OCI-LY1 (cell line): Measurements from ENCODE around the gene NEK2.

Experiments used
- H2AFZ ChIP-seq: fragments of 200-600 bp; sonication (generic), shearing (Covaris generic); 2 replicates; pipeline ENCODE4 v1.6.0; 2014; ENCODE audit warnings: antibody characterized with exemption, mild to moderate bottlenecking, low read length
- H3F3A ChIP-seq: fragments of 200-600 bp; sonication (generic), shearing (Covaris generic); 2 replicates; pipeline ENCODE4 v1.6.0; 2014; ENCODE audit warnings: mild to moderate bottlenecking, antibody characterized with exemption, low read length, moderate library complexity; ENCODE audit not compliant: insufficient read depth
- H3K27ac ChIP-seq: fragments of 200-600 bp; sonication (generic); 2 replicates; pipeline ENCODE4 v1.5.1; 2014; ENCODE audit warnings: low read length, mixed run types, mild to moderate bottlenecking, low read depth; ENCODE audit not compliant: poor library complexity, severe bottlenecking
- H3K27me3 ChIP-seq: fragments of 200-600 bp; sonication (generic); 2 replicates; pipeline ENCODE4 v1.6.0; 2014; ENCODE audit warnings: antibody characterized with exemption, mild to moderate bottlenecking, low read length, moderate library complexity; ENCODE audit not compliant: insufficient read depth
- H3K36me3 ChIP-seq: fragments of 200-600 bp; sonication (generic); 2 replicates; pipeline ENCODE4 v1.6.1; 2014; ENCODE audit warnings: mild to moderate bottlenecking, antibody characterized with exemption, low read length, moderate library complexity, mixed read lengths; ENCODE audit not compliant: insufficient read depth
- H3K4me1 ChIP-seq: fragments of 200-600 bp; sonication (generic); 2 replicates; pipeline ENCODE4 v1.5.1; 2014; ENCODE audit warnings: mild to moderate bottlenecking, low read length, moderate library complexity; ENCODE audit not compliant: insufficient read depth, severe bottlenecking
- H3K4me2 ChIP-seq: fragments of 200-600 bp; sonication (generic), shearing (Covaris generic); 2 replicates; pipeline ENCODE4 v1.6.1; 2014; ENCODE audit warnings: low read length
- H3K4me3 ChIP-seq: fragments of 200-600 bp; sonication (generic); 2 replicates; pipeline ENCODE4 v1.5.1; 2014; ENCODE audit warnings: low read length, low read depth, mild to moderate bottlenecking, mixed read lengths; ENCODE audit not compliant: poor library complexity, severe bottlenecking
- H3K79me2 ChIP-seq: fragments of 200-600 bp; shearing (Covaris generic); 2 replicates; pipeline ENCODE4 v1.6.1; 2016; ENCODE audit warnings: mixed run types, low read length, mixed read lengths; ENCODE audit not compliant: insufficient read depth
- H3K9ac ChIP-seq: fragments of 200-600 bp; sonication (generic), shearing (Covaris generic); 2 replicates; pipeline ENCODE4 v1.6.1; 2014; ENCODE audit warnings: mild to moderate bottlenecking, low read length, mixed read lengths
- H3K9me2 ChIP-seq: fragments of 200-600 bp; sonication (generic), shearing (Covaris generic); 2 replicates; pipeline ENCODE4 v1.6.1; 2014; ENCODE audit warnings: low read depth, mild to moderate bottlenecking, low read length, mixed read lengths
- H3K9me3 ChIP-seq: fragments of 200-600 bp; shearing (Covaris generic); 2 replicates; pipeline ENCODE4 v1.6.1; 2014; ENCODE audit warnings: low read length, mixed read lengths
- H4K20me1 ChIP-seq: fragments of 200-600 bp; sonication (generic), shearing (Covaris generic); 2 replicates; pipeline ENCODE4 v1.6.0; 2016; ENCODE audit warnings: mild to moderate bottlenecking, low read length; ENCODE audit not compliant: insufficient read depth
- EZH2 ChIP-seq: fragments of 200-600 bp; sonication (generic), shearing (Covaris generic); IDR thresholded peaks from 2 replicates; pipeline ENCODE4 v1.8.0; 2017; ENCODE audit warnings: borderline replicate concordance, mixed run types, mild to moderate bottlenecking, antibody characterized with exemption, low read length, moderate library complexity, mixed read lengths
- TF ChIP-seq, protein P1 (sequence below): fragments of 200-600 bp; sonication (generic), shearing (Covaris generic); IDR thresholded peaks from 2 replicates; pipeline ENCODE4 v1.5.1; 2017; ENCODE audit warnings: mild to moderate bottlenecking, antibody characterized with exemption, low read length, moderate library complexity, mixed read lengths

Gene NEK2

DNA sequence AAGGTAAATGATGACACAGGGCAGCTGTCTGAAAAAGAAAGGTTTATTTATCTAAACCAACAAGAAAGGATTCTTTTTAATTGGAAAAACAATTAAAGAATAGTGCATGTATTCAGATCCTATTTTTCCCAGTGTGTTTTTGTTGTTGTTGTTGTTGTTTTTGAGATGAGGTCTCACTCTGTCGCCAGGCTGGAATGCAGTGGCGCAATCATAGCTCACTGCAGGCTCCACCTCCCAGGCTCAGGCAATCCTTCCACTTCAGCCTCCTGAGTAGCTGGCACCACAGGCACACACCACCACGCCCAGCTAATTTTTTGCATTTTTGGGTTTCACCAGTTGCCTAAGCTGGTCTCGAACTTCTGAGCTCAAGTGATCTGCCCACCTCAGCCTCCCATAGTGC is 22.1 kb downstream of the NEK2 start:
- Histone ChIP-seq H2AFZ (no peak overlapping the region), H3K9ac (no peak overlapping the region), H3K4me2 (no peak overlapping the region)

GRCh38 chr1:211652371-211652770 is 23.1 kb downstream of the NEK2 start:
- H3F3A ChIP-seq = no peaks in the 10 kb centered on the region
- H3K9ac ChIP-seq = no peak overlapping the region
- H3K4me2 ChIP-seq = no peak overlapping the region
- TF ChIP-seq EZH2 = no peak
- TF ChIP-seq, protein P1, sequence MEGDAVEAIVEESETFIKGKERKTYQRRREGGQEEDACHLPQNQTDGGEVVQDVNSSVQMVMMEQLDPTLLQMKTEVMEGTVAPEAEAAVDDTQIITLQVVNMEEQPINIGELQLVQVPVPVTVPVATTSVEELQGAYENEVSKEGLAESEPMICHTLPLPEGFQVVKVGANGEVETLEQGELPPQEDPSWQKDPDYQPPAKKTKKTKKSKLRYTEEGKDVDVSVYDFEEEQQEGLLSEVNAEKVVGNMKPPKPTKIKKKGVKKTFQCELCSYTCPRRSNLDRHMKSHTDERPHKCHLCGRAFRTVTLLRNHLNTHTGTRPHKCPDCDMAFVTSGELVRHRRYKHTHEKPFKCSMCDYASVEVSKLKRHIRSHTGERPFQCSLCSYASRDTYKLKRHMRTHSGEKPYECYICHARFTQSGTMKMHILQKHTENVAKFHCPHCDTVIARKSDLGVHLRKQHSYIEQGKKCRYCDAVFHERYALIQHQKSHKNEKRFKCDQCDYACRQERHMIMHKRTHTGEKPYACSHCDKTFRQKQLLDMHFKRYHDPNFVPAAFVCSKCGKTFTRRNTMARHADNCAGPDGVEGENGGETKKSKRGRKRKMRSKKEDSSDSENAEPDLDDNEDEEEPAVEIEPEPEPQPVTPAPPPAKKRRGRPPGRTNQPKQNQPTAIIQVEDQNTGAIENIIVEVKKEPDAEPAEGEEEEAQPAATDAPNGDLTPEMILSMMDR = no peak
- no peak overlapping the region for H2AFZ ChIP-seq
- no peaks in the 10 kb centered on the region for H4K20me1 ChIP-seq
- H3K4me3 ChIP-seq = no peak overlapping the region
- H3K9me3 ChIP-seq = no peaks in the 10 kb centered on the region
- H3K27ac ChIP-seq = no peak overlapping the region
- no peaks in the 10 kb centered on the region for H3K9me2 ChIP-seq
- H3K4me1 ChIP-seq = no peaks in the 10 kb centered on the region
- no peaks in the 10 kb centered on the region for H3K27me3 ChIP-seq
- no peaks in the 10 kb centered on the region for H3K36me3 ChIP-seq
- H3K79me2 ChIP-seq = no peaks in the 10 kb centered on the region

More for the DNA sequence above, 22.1 kb downstream of the NEK2 start:
- Histone ChIP-seq H3K4me1 (no peaks in the 10 kb centered on the region), H3K9me3 (no peaks in the 10 kb centered on the region), H4K20me1 (no peaks in the 10 kb centered on the region), H3F3A (no peaks in the 10 kb centered on the region), H3K36me3 (no peaks in the 10 kb centered on the region), H3K27ac (no peak overlapping the region), H3K4me3 (no peak overlapping the region), H3K9me2 (no peaks in the 10 kb centered on the region), H3K27me3 (no peaks in the 10 kb centered on the region), H3K79me2 (no peaks in the 10 kb centered on the region)
- TF ChIP-seq EZH2 = no peak
- TF ChIP-seq, protein P1 = no peak

DNA sequence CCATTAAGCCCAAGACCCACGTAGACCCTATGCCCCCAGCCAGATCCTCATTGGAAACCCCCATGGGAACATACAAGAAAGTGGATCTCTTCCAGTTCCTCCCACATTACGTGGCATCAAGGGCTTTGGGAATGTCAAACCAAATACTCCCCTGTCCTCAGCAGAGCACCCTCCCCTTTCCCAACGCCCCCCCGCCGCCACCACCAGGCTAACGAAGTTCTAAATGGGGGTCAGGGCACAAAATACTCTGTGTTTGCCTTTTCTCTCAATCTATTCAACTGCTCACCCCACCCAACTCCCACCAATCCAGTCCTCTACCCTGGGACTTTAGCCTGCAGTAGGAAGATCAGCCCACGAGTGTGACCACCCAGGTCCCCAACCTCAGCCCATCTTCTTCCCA is 24.5 kb downstream of the NEK2 start:
- Histone ChIP-seq H3F3A (no peaks in the 10 kb centered on the region), H3K4me2 (no peak overlapping the region), H3K9me3 (no peaks in the 10 kb centered on the region), H3K27me3 (no peaks in the 10 kb centered on the region), H3K79me2 (no peaks in the 10 kb centered on the region), H3K27ac (no peak overlapping the region), H4K20me1 (no peaks in the 10 kb centered on the region), H2AFZ (no peak overlapping the region), H3K9me2 (no peaks in the 10 kb centered on the region), H3K9ac (no peak overlapping the region), H3K4me3 (no peak overlapping the region), H3K36me3 (no peaks in the 10 kb centered on the region), H3K4me1 (no peaks in the 10 kb centered on the region)
- no peak for TF ChIP-seq EZH2
- TF ChIP-seq, protein P1 = no peak
